Nephron progenitor cell (in vitro differentiated cells): ENCODE data around the gene FOXP1.

Experiments used
- DNase-seq: peaks from one replicate; pipeline ENCODE4 v3.0.0; 2021
- H3K27ac Mint-ChIP-seq: 2 replicates; pipeline ENCODE4 v1.8.0; 2021; ENCODE audit warnings: mild to moderate bottlenecking, moderate library complexity, mixed read lengths
- H3K27me3 Mint-ChIP-seq: 2 replicates; pipeline ENCODE4 v1.8.0; 2021; ENCODE audit warnings: mild to moderate bottlenecking, low read depth, mixed read lengths; ENCODE audit not compliant: poor library complexity
- H3K36me3 Mint-ChIP-seq: 2 replicates; pipeline ENCODE4 v1.8.0; 2021; ENCODE audit warnings: low read depth, mixed read lengths
- H3K4me1 Mint-ChIP-seq: 2 replicates; pipeline ENCODE4 v1.8.0; 2021; ENCODE audit warnings: mixed read lengths
- H3K4me3 Mint-ChIP-seq: 2 replicates; pipeline ENCODE4 v1.8.0; 2021; ENCODE audit warnings: mild to moderate bottlenecking, moderate library complexity, mixed read lengths
- H3K9me3 Mint-ChIP-seq: 2 replicates; pipeline ENCODE4 v1.8.0; 2021; ENCODE audit warnings: mild to moderate bottlenecking, moderate library complexity, mixed read lengths
- TF ChIP-seq, protein P1 (sequence below): fragments of 200-600 bp; sonication (generic); IDR thresholded peaks from 2 replicates; pipeline ENCODE4 v1.5.0; 2021; ENCODE audit warnings: antibody characterized with exemption

Gene FOXP1

DNA sequence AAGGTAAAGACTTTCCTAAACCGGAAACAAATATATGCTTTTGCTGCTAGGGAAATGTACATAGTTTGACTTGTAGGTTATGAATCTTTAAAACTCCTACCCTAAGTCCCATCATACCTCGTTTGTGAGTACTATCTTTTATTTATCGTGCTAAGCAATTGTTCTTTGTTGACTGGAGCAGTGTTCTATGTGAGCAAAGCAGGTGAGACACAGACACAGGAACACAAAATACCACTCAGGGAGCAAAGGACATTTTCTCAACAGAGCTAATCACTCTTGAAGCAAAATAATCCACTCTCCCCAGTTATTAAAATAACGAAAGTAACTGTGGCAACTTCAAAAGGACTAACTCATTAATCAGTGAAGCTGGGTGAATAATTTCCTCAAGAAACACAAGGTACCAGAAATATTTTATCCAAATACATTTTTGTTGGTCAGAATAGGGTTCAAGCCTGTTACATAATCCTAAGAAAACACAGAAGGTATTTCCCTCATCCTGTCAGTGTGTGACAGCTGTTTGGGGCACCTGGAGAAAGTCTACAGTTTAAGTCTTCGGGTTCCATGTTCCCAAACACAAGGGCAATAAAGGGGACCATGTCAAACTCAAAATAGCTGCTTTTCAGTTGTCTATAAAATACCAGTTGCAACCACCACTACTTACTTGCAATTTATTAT is 407.7 kb downstream of the FOXP1 start:
- Mint-ChIP-seq H3K27ac (no peak overlapping the region), H3K27me3 (peaks cover 3% of the 10 kb centered on the region), H3K4me1 (peaks cover 73% of the 10 kb centered on the region), H3K36me3 (peaks cover 45% of the 10 kb centered on the region), H3K9me3 (peaks cover 9% of the 10 kb centered on the region), H3K4me3 (no peak overlapping the region)
- DNase-seq: no peak
- TF ChIP-seq, protein P1, sequence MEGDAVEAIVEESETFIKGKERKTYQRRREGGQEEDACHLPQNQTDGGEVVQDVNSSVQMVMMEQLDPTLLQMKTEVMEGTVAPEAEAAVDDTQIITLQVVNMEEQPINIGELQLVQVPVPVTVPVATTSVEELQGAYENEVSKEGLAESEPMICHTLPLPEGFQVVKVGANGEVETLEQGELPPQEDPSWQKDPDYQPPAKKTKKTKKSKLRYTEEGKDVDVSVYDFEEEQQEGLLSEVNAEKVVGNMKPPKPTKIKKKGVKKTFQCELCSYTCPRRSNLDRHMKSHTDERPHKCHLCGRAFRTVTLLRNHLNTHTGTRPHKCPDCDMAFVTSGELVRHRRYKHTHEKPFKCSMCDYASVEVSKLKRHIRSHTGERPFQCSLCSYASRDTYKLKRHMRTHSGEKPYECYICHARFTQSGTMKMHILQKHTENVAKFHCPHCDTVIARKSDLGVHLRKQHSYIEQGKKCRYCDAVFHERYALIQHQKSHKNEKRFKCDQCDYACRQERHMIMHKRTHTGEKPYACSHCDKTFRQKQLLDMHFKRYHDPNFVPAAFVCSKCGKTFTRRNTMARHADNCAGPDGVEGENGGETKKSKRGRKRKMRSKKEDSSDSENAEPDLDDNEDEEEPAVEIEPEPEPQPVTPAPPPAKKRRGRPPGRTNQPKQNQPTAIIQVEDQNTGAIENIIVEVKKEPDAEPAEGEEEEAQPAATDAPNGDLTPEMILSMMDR: no peak

DNA sequence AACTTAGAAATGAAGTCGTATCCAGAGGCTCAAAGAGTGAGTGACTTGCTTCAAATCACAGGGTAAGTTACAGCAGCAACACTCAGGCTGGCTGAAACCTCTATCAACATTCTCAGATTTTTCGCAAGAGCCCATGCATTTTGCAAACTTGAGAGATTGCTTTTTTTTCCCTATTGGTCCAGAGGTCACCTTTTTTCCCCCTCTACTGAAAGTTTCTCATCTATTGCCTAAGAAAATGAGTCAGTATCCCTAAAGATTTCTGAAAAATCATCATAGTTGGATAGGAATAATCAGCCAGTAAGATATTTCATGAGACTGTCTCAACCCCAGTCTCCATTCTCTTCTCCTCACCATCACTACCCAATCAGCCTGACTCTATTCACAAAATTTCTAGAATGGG is 410.6 kb downstream of the FOXP1 start:
- TF ChIP-seq, protein P1: no peak
- H3K9me3 Mint-ChIP-seq: peaks cover 4% of the 10 kb centered on the region
- no peak for DNase-seq
- peaks cover 90% of the 10 kb centered on the region for H3K4me1 Mint-ChIP-seq
- H3K27me3 Mint-ChIP-seq: peaks cover 3% of the 10 kb centered on the region
- no peak overlapping the region for H3K4me3 Mint-ChIP-seq
- peak overlapping the region; percentile 76 for H3K27ac Mint-ChIP-seq
- peaks cover 27% of the 10 kb centered on the region for H3K36me3 Mint-ChIP-seq

DNA sequence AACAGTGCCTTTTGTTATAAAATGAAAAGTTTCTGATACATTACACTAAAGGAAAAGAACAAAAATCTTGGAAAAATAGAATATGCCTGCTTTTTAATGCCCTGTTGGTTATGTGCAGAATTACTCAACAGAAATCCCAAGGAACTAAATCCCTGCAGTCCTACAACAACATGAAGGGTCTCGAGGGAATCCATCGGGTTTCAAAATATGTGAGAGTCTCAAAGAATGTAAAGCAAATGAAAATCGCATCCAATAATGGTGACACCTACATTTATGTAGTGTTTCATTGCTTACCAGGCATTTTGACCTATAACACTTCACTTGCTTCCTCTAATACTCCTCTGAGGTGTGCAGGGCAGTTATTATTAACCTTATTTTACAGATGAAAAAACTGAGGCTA is 411.3 kb downstream of the FOXP1 start:
- peaks cover 24% of the 10 kb centered on the region for H3K36me3 Mint-ChIP-seq
- no peak for DNase-seq
- peaks cover 91% of the 10 kb centered on the region for H3K4me1 Mint-ChIP-seq
- peaks cover 3% of the 10 kb centered on the region for H3K27me3 Mint-ChIP-seq
- H3K27ac Mint-ChIP-seq: peak overlapping the region; percentile 76
- H3K9me3 Mint-ChIP-seq: peaks cover under 1% of the 10 kb centered on the region
- TF ChIP-seq, protein P1: no peak
- H3K4me3 Mint-ChIP-seq: no peak overlapping the region

DNA sequence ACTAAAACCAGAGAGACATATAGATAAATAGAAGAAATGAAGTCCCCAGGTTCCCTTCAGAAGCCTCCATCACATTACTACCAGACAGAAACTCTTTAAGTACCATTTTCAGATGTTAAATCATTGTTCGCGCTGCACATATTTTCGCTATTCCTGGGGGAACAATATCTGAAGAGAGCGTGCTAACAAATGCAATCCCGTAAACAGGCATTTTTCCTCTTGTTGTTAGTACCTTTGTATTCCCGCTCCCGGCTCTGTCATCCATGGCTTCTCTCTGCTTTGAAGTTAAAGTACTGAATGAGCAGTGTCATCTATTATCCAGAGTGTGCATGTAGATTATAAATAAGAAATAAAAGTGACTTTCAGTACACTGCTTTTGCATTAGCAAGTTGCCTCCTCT is 412.3 kb downstream of the FOXP1 start:
- Mint-ChIP-seq H3K4me1 (peaks cover 91% of the 10 kb centered on the region), H3K36me3 (peaks cover 28% of the 10 kb centered on the region), H3K27me3 (peaks cover 3% of the 10 kb centered on the region), H3K9me3 (peaks cover 7% of the 10 kb centered on the region), H3K4me3 (no peak overlapping the region), H3K27ac (peak overlapping the region; percentile 49)
- DNase-seq: no peak
- TF ChIP-seq, protein P1: no peak

DNA sequence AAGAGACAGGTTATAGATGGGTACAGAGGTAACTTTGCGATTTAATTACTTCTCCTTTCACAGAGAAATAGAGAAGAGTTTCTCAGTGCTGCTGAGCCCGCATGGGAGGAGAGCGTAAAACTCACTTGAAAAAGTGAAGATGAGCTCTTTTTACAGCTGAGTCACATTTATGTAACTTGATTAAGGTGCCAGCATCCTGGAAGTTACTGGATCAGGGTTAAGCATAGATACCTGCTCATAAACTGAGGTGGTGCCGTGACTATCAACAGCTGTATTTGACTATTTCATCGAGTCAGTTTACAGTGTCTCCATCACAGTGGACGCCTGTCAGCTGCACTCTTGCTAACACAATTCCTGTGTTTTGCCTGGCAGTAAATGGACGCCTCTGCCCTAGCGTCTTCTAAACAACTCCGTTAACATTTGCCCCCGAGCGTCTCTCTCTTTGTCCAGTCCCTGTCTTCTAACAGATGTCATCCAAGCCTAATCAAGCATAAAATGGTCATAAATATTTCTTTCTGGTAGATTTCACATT is 414.6 kb downstream of the FOXP1 start:
- Mint-ChIP-seq H3K27ac (peak overlapping the region; percentile 97), H3K9me3 (peaks cover 17% of the 10 kb centered on the region), H3K4me3 (peak overlapping the region; percentile 28), H3K36me3 (peaks cover 32% of the 10 kb centered on the region), H3K4me1 (peaks cover 89% of the 10 kb centered on the region), H3K27me3 (no peaks in the 10 kb centered on the region)
- TF ChIP-seq, protein P1: no peak
- peak; percentile 28 for DNase-seq

DNA sequence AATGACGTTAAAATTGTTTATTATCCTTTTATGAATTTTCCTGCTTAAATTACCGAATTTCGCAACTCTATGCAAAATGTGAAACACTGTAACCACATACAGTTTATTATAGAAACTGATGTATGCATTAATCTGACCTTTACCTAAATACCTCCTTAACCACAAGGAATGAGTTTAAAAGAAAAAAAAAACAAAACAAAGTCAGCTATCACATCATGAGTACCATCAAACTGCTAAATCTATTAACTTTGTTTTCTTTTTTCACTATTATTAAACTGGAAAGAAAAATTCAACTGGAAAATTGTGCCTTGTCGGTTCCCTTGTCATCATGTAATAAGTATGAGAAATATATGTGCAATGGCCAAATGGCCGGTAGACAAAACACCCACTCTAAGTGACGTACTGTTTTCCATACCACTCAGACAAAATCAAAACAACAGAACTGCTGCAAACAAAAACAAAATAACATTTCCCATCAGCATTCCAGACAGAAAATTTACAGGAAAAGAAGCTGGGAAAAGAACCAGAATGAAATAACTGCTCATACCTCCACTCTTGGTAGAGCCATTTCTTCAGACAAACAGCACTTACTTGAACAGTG is 415.3 kb downstream of the FOXP1 start:
- Mint-ChIP-seq H3K27ac (peak overlapping the region; percentile 97), H3K27me3 (no peaks in the 10 kb centered on the region), H3K9me3 (peaks cover 22% of the 10 kb centered on the region), H3K4me3 (peak overlapping the region; percentile 28), H3K4me1 (peaks cover 89% of the 10 kb centered on the region), H3K36me3 (peaks cover 34% of the 10 kb centered on the region)
- TF ChIP-seq, protein P1: no peak
- no peak for DNase-seq
